ENCODE results near the gene ROR1. TPM values are rescaled to one million over a fixed set of nuclear protein-coding genes. Genes with fewer than 3 reads are reported as not detected.

Gene ROR1
- total and polyA plus RNA-seq, 7 experiments from 2014 or later = 0.07 to 0.22 (median 0.16) TPM; not detected in 4

DNA sequence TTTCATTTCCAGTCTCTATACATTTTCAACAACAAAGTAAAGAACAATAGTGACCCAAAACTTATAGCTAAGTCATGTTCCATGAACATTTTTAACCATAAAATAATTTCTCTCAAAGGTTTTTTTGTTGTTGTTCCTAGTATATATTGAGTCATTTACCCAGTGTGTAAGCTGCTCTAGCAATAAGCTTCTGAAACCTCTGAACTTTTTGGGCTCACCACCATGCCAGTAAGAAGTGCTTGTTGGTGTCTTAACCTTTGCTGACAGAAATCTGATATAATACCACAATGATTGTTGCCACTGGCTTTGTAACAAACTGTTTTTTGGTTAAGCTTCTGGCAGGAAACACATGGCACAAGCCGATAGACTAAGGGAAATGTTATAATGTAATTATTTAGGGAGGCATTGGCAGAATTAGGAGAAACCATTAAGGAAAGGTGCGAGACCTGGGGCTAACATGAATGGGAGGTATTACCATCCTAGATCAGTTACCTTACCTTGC is 377.0 kb downstream of the ROR1 start:
- ChIA-PET POLR2A (no interaction called here), CTCF (interaction anchor here (0.6 to 0.9 kb wide), 3 partner anchors 14 to 459 kb away, joined by 3 to 9 read pairs (median 3); no protein-coding TSS in a partner anchor)
- H3K4me1 ChIP-seq (ENCODE audit: control insufficient read depth in 2 of 2, insufficient read depth in 2 of 2, low read length in 2 of 2) = no peaks in the 10 kb centered on the region
- no peaks in the 10 kb centered on the region for H3K4me1 Mint-ChIP-seq
- no peaks in the 10 kb centered on the region for H3K36me3 Mint-ChIP-seq
- no peak for ATAC-seq
- H3K27me3 ChIP-seq (ENCODE audit: control insufficient read depth in 2 of 2, insufficient read depth in 2 of 2, low read length in 2 of 2) = no peaks in the 10 kb centered on the region
- H3K9me3 ChIP-seq (ENCODE audit: control insufficient read depth in 2 of 3, low read length in 3 of 3) = no peaks in the 10 kb centered on the region
- no peaks in the 10 kb centered on the region for H3K9me3 Mint-ChIP-seq
- no peak overlapping the region for H3K4me3 ChIP-seq (ENCODE audit: low read length)
- no peak overlapping the region for H3K4me3 Mint-ChIP-seq
- H3K27ac Mint-ChIP-seq = no peak overlapping the region
- H3K27ac ChIP-seq (ENCODE audit: low read depth, low read length) = no peak overlapping the region
- H3K27me3 Mint-ChIP-seq = peaks cover 0 to 18% (median 16%) of the 10 kb centered on the region in 5 donors
- intact Hi-C loops (cut with micrococcal nuclease) = no loop called here
- no peak for DNase-seq
- H3K36me3 ChIP-seq (ENCODE audit: control insufficient read depth in 2 of 3, insufficient read depth in 3 of 3, low read length in 3 of 3) = no peaks in the 10 kb centered on the region

DNA sequence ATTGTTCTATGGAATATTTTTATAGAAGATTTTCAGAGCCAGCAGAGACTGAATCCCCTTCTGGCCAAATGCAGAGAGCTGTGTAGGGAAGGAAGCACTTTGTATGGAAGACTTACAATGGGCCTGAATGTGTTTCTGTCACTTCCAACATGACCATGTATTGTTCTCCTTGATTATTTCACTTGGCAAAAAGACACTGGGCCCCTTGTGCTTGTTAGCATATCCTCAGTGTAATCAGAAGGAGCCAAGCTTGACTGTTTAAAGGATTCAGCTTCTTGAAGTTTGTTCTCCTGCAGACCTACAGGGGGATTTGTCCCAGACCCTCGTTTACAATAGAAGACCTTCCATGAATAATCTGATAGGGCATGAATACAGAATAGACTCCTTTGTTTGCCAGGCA is 381.5 kb downstream of the ROR1 start:
- H3K27ac Mint-ChIP-seq = no peak overlapping the region

DNA sequence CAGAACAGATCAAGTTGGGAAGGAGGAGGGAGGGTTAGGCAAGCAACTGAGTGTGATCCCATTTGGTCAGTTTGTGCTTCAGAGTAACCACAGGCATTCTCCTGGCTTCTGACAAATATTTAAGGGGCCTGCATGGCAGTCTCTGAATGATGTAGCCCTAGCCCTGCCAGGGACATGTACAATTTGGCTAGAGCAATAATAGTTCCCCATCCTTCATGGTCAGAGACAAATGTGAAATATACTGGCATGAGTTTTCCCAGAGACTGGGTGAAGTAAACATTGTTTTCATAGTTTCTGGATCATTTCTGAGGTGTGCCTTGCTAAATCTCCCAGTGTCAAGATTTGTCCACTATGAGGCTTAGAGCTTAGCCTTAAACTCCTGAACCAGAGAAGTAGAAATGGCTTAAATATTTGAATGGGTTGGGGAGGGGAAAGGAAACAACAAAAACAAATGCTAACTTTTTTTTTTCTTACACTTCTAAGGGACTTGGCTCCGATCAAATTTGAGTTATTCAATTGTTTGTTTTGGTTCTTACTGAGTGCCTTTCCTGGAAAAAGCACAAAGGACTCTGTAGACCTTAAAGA is 387.6 kb downstream of the ROR1 start:
- H3K4me1 ChIP-seq (ENCODE audit: control insufficient read depth in 2 of 2, insufficient read depth in 2 of 2, low read length in 2 of 2) = no peaks in the 10 kb centered on the region
- H3K27me3 ChIP-seq (ENCODE audit: control insufficient read depth in 2 of 2, insufficient read depth in 2 of 2, low read length in 2 of 2) = no peaks in the 10 kb centered on the region
- Mint-ChIP-seq H3K36me3 (no peaks in the 10 kb centered on the region), H3K9me3 (no peaks in the 10 kb centered on the region), H3K4me3 (no peak overlapping the region), H3K4me1 (no peaks in the 10 kb centered on the region), H3K27me3 (peaks cover 5 to 18% (median 9%) of the 10 kb centered on the region in 5 donors), H3K27ac (no peak overlapping the region)
- no peaks in the 10 kb centered on the region for H3K9me3 ChIP-seq (ENCODE audit: control insufficient read depth in 2 of 3, low read length in 3 of 3)
- ATAC-seq (no peak), DNase-seq (no peak)
- intact Hi-C loops (cut with micrococcal nuclease) = no loop called here
- no peak overlapping the region for H3K27ac ChIP-seq (ENCODE audit: low read depth, low read length)
- H3K4me3 ChIP-seq (ENCODE audit: low read length) = no peak overlapping the region
- H3K36me3 ChIP-seq (ENCODE audit: control insufficient read depth in 2 of 3, insufficient read depth in 3 of 3, low read length in 3 of 3) = no peaks in the 10 kb centered on the region
- ChIA-PET CTCF (interaction anchor here (0.7 kb wide), 1 partner anchor 21 kb away, joined by 3 read pairs; no protein-coding TSS in a partner anchor), POLR2A (no interaction called here)

More for the DNA sequence above, 381.5 kb downstream of the ROR1 start:
- Histone ChIP-seq H3K27ac (ENCODE audit: low read depth, low read length) (no peak overlapping the region), H3K4me3 (ENCODE audit: low read length) (no peak overlapping the region), H3K9me3 (ENCODE audit: control insufficient read depth in 2 of 3, low read length in 3 of 3) (no peaks in the 10 kb centered on the region), H3K4me1 (ENCODE audit: control insufficient read depth in 2 of 2, insufficient read depth in 2 of 2, low read length in 2 of 2) (no peaks in the 10 kb centered on the region), H3K36me3 (ENCODE audit: control insufficient read depth in 2 of 3, insufficient read depth in 3 of 3, low read length in 3 of 3) (no peaks in the 10 kb centered on the region), H3K27me3 (ENCODE audit: control insufficient read depth in 2 of 2, insufficient read depth in 2 of 2, low read length in 2 of 2) (no peaks in the 10 kb centered on the region)
- Mint-ChIP-seq H3K27me3 (peaks cover 0 to 17% (median 11%) of the 10 kb centered on the region in 5 donors), H3K4me1 (no peaks in the 10 kb centered on the region), H3K4me3 (no peak overlapping the region), H3K36me3 (no peaks in the 10 kb centered on the region), H3K9me3 (no peaks in the 10 kb centered on the region)
- CTCF ChIA-PET = no interaction called here
- POLR2A ChIA-PET = no interaction called here
- DNase-seq = no peak
- no peak for ATAC-seq
- intact Hi-C loops (cut with micrococcal nuclease) = no loop called here

DNA sequence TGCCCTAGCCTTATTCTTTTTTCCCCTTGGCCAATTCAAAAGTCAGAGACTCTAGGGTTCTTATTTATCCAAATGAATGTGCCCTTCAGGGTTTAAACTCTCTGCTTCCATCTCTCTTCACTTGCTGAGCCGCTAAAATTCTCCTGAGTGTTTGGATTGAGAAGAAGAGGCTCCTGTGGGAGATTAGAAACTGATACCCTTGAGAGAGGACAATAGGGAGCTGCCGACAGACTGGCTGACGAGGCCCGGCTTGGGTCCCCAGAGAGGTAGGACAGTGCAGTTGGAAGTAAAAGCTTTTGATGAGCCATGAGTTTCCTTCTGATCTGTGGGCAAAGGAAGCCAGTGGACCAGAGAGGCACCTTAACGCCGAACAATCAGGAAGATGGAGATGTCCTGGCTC is 388.3 kb downstream of the ROR1 start:
- ChIA-PET POLR2A (no interaction called here), CTCF (no interaction called here)
- intact Hi-C loops (cut with micrococcal nuclease) = no loop called here
- Histone ChIP-seq H3K9me3 (ENCODE audit: control insufficient read depth in 2 of 3, low read length in 3 of 3) (no peaks in the 10 kb centered on the region), H3K36me3 (ENCODE audit: control insufficient read depth in 2 of 3, insufficient read depth in 3 of 3, low read length in 3 of 3) (no peaks in the 10 kb centered on the region), H3K27me3 (ENCODE audit: control insufficient read depth in 2 of 2, insufficient read depth in 2 of 2, low read length in 2 of 2) (no peaks in the 10 kb centered on the region), H3K4me1 (ENCODE audit: control insufficient read depth in 2 of 2, insufficient read depth in 2 of 2, low read length in 2 of 2) (no peaks in the 10 kb centered on the region), H3K4me3 (ENCODE audit: low read length) (no peak overlapping the region), H3K27ac (ENCODE audit: low read depth, low read length) (no peak overlapping the region)
- no peak for ATAC-seq
- no peaks in the 10 kb centered on the region for H3K4me1 Mint-ChIP-seq
- H3K27ac Mint-ChIP-seq = no peak overlapping the region
- no peak overlapping the region for H3K4me3 Mint-ChIP-seq
- no peaks in the 10 kb centered on the region for H3K9me3 Mint-ChIP-seq
- H3K27me3 Mint-ChIP-seq = peaks cover 5 to 18% (median 9%) of the 10 kb centered on the region in 5 donors
- DNase-seq = no peak
- H3K36me3 Mint-ChIP-seq = no peaks in the 10 kb centered on the region

DNA sequence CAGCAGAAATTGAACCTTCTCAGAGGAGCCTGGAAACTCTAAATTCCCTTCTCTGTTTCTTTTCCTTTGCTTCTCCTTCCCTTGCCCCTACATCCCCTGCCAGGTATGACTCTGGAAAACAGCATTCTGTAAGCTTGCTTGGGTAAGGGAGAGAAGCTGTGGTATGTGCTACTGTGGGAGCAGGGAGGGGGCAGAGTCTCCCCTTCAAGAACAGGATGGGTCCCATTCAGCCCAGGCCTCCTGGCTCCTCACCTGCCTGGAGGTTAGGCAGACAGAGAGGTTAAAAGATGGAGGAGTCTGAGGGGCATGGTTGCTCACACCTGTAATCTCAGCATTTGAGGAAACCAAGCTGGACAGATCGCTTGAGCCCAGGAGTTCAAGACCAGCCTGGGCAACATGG is 389.0 kb downstream of the ROR1 start:
- intact Hi-C loops (cut with micrococcal nuclease) = no loop called here
- no peak overlapping the region for H3K27ac Mint-ChIP-seq

DNA sequence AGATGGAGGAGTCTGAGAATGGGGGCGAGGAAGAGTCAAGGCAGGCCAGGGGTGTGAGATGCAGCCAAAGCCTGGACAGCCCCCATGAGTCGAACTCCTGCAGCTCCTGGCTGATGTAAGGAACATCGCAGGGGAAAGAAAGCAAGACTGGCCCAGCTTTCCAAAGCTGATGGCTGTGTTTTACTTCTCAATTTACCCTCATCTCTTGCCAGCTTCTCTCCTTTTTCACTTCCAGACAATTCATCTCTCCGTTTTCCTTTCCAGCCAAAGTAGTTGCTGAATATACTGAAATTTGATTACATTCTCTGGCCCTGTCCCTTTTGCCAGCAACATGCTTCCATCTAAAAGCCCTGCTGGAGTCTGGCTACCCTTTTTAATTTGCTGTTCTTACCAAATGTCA is 389.6 kb downstream of the ROR1 start:
- no peak overlapping the region for H3K4me3 Mint-ChIP-seq
- POLR2A ChIA-PET = no interaction called here
- H3K27ac Mint-ChIP-seq = peak overlapping the region in 1 of 9 donors; percentile 7
- DNase-seq (no peak), ATAC-seq (no peak)
- Histone ChIP-seq H3K9me3 (ENCODE audit: control insufficient read depth in 2 of 3, low read length in 3 of 3) (no peaks in the 10 kb centered on the region), H3K36me3 (ENCODE audit: control insufficient read depth in 2 of 3, insufficient read depth in 3 of 3, low read length in 3 of 3) (no peaks in the 10 kb centered on the region), H3K27me3 (ENCODE audit: control insufficient read depth in 2 of 2, insufficient read depth in 2 of 2, low read length in 2 of 2) (no peaks in the 10 kb centered on the region), H3K4me1 (ENCODE audit: control insufficient read depth in 2 of 2, insufficient read depth in 2 of 2, low read length in 2 of 2) (no peaks in the 10 kb centered on the region), H3K4me3 (ENCODE audit: low read length) (no peak overlapping the region), H3K27ac (ENCODE audit: low read depth, low read length) (no peak overlapping the region)
- H3K27me3 Mint-ChIP-seq = peaks cover 5 to 18% (median 9%) of the 10 kb centered on the region in 5 donors
- CTCF ChIA-PET = interaction anchor here (1.0 kb wide), 1 partner anchor 80 kb away, joined by 4 read pairs; no protein-coding TSS in a partner anchor
- no peaks in the 10 kb centered on the region for H3K9me3 Mint-ChIP-seq
- no peaks in the 10 kb centered on the region for H3K36me3 Mint-ChIP-seq
- intact Hi-C loops (cut with micrococcal nuclease) = no loop called here
- no peaks in the 10 kb centered on the region for H3K4me1 Mint-ChIP-seq

More for the DNA sequence above, 389.0 kb downstream of the ROR1 start:
- CTCF ChIA-PET = interaction anchor here (1.0 kb wide), 1 partner anchor 81 kb away, joined by 4 read pairs; no protein-coding TSS in a partner anchor
- peaks cover 5 to 15% (median 9%) of the 10 kb centered on the region in 5 donors for H3K27me3 Mint-ChIP-seq
- no peaks in the 10 kb centered on the region for H3K36me3 Mint-ChIP-seq
- no peak for ATAC-seq
- H3K4me1 Mint-ChIP-seq = no peaks in the 10 kb centered on the region
- POLR2A ChIA-PET = no interaction called here
- Histone ChIP-seq H3K27me3 (ENCODE audit: control insufficient read depth in 2 of 2, insufficient read depth in 2 of 2, low read length in 2 of 2) (no peaks in the 10 kb centered on the region), H3K4me1 (ENCODE audit: control insufficient read depth in 2 of 2, insufficient read depth in 2 of 2, low read length in 2 of 2) (no peaks in the 10 kb centered on the region), H3K36me3 (ENCODE audit: control insufficient read depth in 2 of 3, insufficient read depth in 3 of 3, low read length in 3 of 3) (no peaks in the 10 kb centered on the region), H3K4me3 (ENCODE audit: low read length) (no peak overlapping the region), H3K9me3 (ENCODE audit: control insufficient read depth in 2 of 3, low read length in 3 of 3) (no peaks in the 10 kb centered on the region), H3K27ac (ENCODE audit: low read depth, low read length) (no peak overlapping the region)
- no peak overlapping the region for H3K4me3 Mint-ChIP-seq
- DNase-seq = no peak
- H3K9me3 Mint-ChIP-seq = no peaks in the 10 kb centered on the region

DNA sequence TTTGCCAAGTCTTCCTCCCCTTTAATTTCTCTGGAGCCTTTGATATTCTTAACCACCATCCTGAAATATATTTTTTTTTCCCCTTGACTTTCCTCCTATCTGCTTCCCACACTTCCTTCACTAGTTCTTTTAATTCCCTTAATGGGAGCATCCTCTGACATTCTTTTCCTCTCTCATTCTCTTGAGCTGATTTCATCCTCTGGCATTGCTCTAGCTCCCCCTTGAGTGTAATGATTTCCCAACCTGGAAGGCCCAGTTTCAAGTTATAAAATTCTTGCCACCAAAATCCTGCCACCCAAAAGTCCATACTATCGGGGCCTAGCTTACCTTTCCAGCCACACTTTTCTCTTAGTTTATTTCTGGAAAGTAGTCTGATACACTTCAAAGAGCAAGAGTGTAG is 390.2 kb downstream of the ROR1 start:
- CTCF ChIA-PET = interaction anchor here (1.0 kb wide), 1 partner anchor 79 kb away, joined by 4 read pairs; no protein-coding TSS in a partner anchor
- POLR2A ChIA-PET = no interaction called here
- no peaks in the 10 kb centered on the region for H3K4me1 Mint-ChIP-seq
- intact Hi-C loops (cut with micrococcal nuclease) = no loop called here
- no peak for DNase-seq
- H3K27ac Mint-ChIP-seq = no peak overlapping the region
- H3K9me3 ChIP-seq (ENCODE audit: control insufficient read depth in 2 of 3, low read length in 3 of 3) = no peaks in the 10 kb centered on the region
- no peak for ATAC-seq
- H3K27me3 ChIP-seq (ENCODE audit: control insufficient read depth in 2 of 2, insufficient read depth in 2 of 2, low read length in 2 of 2) = no peaks in the 10 kb centered on the region
- H3K27me3 Mint-ChIP-seq = peaks cover 5 to 19% (median 9%) of the 10 kb centered on the region in 5 donors
- H3K4me1 ChIP-seq (ENCODE audit: control insufficient read depth in 2 of 2, insufficient read depth in 2 of 2, low read length in 2 of 2) = no peaks in the 10 kb centered on the region
- H3K36me3 Mint-ChIP-seq = no peaks in the 10 kb centered on the region
- H3K4me3 Mint-ChIP-seq = no peak overlapping the region
- no peak overlapping the region for H3K4me3 ChIP-seq (ENCODE audit: low read length)
- no peaks in the 10 kb centered on the region for H3K9me3 Mint-ChIP-seq
- H3K36me3 ChIP-seq (ENCODE audit: control insufficient read depth in 2 of 3, insufficient read depth in 3 of 3, low read length in 3 of 3) = no peaks in the 10 kb centered on the region
- H3K27ac ChIP-seq (ENCODE audit: low read depth, low read length) = no peak overlapping the region
